Stimulated activated CD4-positive, alpha-beta T cell treated with anti-CD3 and anti-CD28 coated beads, Interleukin-15, amount 100 ng/mL, for 48 hours (primary cell): ENCODE measurements around the gene PCP4.
"Not testable (repeated sequence)": the region's sequence is repeated elsewhere in the genome, so short reads cannot be mapped to it uniquely, and the experiment has no call there.

Source experiments
- DNase-seq, 2 donors: peaks; one replicate each; pipeline ENCODE4 v3.0.0-alpha.2; 2020; ENCODE audit warnings: low read depth in 2 of 2

PCP4 gene

DNA sequence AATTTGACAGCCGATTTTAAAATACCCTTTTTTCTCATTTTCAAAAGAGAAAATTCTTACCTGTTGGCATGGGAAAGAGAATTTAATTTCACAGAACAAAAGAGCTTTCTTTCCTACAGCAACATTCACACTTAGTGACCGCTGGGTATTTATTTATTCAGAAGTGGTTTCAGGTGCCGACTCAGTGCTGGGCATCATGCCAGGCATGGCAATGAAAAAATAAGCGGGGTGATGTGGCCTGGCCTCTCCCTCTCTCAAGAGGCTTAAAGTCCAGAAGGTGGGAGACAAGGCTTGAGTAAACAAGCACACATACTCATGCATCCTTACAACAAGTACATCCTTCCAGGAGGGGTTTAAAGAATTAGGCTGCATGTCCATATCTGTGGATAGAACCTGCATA, 4.1 kb upstream of the PCP4 start:
- DNase-seq: no peak

DNA sequence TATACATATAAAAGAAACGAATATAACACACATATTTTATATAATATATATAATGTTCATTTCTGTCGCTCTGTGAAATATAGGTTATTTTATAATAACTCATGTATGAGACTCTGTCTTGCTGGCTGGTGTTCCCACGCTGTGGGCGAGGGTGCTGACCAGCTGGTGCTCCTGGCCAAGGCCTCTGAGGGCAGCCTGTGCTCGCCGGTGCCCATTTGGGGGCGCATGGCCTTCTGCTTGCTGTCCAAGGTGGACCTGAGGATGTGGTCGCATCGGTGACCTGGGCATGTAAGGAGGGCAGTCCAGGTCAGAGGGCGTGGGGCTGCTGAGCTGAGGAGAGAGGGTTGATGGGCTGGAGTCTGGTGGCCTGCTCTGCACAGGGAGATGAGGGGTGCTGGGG, 1.1 kb upstream of the PCP4 start:
- no peak for DNase-seq

DNA sequence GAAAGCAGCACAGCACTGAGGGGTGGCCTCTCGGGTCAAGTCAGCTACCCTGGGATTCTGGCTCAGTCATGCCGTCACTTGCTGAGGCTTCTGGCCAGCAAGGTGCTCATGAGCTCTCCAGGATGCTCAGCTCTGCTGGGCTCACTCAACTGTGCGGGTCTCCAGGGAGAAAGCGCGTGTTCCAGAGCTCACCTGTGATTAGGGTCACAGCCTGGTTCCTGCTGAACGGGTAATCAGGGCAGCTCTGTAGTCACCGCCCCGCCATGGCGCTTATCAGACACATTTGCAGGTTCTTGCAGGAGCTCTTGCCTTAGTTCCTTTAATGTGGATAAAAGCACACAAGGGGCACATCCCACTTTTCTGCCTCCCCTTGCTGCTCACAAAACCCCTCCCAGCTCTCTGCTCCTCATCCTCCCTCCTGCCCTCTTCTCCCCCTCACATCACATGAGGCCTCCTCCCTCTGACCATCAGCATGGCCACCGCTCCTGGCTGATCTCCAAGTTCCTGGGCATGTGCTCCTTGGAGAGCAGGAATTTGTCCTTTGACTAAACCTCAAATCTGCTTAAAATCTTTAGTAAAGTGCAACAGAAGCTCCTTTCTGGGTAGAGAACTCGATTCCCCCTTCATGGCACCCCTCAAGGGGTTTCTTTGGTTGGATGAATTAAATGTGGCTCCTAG, 2.0 kb downstream of the PCP4 start:
- no peak for DNase-seq

DNA sequence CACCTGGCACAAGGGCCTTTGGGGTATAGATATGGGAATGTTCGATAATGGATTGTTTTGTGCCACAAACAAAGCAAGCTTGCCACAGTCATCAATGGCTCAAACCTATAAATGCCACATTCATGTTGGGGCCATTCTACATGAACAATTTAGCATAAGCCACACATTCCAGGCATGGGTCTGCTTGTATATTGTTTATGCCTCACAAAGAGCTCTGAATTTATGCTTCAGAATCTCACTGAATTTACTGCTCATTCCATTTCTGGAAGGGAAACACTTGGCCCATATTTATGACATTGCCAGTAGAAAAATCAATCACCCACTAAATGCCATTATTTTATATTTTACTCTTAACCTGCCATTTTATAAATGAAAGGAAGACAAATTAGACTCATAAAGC, 6.4 kb downstream of the PCP4 start:
- no peak for DNase-seq

DNA sequence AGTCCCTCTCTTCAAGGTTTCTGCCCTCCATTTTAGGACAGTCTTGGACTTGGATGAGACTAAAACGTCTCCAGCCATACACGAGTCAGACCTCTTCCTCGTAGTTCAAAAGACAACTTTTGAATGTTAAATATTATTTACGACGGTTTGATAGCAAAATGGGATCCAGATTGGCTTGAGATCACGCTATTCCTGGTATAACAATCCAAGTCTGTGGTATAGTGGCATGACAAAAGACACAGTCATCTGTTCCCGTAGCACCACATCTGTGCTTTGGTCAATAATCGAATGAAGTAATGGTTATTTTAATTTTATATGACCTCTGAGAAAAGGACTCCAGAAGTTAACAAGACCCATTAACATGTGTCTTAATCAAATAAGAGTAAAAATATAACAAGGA, 7.0 kb downstream of the PCP4 start:
- no peak for DNase-seq

DNA sequence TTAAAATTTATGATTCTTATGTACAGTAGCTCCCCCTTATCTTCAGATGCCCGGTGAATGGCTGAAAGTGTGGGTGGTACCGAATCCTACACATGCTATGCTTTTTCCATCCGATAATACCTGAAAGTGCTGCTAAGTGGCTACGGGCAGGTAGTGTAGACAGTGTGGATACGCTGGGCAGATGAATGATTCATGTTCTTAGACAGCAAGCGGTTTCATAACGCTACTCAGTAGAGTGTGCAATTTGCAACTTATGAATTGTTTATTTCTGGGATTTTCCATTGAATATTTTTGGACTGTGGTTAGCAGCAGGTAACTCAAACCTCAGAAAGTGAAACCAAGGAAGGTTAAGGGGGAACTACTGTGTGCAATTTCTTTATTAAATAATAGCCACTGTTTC, 7.5 kb downstream of the PCP4 start:
- no peak for DNase-seq

DNA sequence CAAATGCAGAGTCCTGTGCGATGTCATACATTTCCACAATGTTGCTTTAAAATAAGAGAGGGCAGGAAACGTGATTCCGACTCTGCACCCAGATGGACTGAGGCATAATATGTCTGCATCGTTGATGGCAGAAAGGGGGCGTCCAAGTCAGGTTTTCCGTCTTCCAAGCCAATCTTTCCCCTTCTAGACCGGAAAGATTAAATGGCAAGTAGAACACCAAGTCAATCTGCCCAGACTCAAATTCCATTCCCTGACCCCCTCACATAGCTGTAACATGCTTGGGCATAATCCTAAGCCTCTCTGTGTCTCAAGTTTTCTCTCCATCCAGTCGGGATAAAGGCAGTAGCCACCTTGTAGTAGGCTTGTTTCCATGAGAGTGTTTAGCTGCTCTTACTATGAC, 14.4 kb downstream of the PCP4 start:
- no peak for DNase-seq

DNA sequence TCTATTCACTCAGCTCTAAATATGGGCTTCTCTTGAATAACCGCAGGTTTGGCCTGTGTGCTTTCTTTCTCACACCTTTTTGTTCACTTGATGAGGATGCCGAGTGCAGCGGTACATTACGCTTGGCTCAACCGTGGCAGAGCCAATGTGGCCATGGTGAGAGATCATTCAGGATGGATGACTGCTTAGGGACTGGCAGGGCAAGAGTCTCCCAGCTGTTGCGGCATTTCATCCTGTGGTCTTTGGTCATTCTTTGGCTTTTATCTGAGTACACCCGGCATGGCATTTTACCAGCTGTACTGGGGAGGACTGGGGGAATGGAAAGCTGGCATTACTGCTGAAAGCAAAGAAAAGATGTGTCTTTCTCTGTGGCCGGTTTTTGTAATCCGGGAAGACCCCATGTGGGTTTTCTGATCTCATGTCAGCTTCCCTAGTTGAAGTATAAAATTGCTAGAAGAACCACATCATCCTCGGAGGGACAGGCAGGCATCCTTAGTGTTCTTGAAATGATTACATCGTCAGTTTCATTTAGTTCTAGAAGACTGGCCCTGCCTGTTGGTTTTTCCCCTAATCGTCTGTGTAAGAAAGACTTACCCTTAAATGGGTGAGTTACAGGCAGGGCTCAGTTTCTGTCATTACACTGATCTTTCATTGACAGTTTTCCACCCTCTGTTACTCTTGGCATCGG, 15.1 kb downstream of the PCP4 start:
- no peak for DNase-seq

DNA sequence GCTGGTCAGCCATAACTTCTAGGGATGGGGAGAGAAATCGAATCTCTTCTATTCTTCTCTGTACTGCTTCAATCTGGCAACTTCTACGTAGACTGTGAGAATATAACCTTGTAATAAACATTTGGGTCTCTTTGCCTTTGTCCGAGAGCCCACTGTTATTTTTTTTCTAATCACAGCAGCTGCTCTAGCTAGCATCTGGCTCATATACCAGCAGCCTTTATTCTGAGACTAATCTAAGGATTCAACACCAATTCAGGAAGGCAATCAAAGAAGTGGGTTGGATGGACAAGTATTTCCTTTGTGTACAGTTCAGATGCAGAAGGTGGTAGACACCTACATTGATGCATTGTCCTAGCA, 15.6 kb downstream of the PCP4 start:
- no peak for DNase-seq

DNA sequence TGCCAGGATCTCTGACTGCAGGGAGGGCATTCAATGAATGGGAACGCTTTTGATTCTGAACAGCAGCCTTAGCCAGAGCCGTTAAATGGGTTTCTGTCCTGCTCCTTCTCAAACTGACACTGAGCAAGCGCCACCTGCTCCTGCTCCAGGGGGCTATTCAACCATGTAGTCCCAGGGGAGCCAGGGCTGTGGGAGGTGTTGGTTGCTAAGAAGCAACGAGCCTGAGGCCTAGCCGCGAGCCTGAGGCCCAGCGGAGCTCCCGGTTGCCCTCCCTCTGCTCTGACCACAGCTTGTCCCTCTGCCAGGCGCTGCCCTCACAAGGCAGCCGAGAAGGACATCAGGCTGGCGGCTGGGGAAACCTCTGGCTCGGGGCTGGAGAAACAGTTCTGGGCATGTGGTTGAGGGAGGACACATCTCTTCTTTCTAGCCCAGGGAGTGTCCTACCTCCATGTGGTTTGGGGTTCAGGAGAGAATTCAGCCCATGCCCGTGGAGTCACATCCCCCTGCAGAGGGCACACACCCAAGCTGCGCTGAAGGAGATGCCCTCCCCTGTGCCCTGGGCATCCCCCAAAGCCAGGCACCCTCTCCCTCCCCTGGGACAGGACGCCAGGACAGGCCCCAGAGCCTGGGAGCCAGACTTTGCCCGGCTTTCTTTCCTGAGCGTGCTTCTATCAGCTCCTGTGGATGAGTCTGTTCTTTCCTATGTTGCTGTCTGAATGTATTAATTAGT, 18.0 kb downstream of the PCP4 start:
- no peak for DNase-seq

DNA sequence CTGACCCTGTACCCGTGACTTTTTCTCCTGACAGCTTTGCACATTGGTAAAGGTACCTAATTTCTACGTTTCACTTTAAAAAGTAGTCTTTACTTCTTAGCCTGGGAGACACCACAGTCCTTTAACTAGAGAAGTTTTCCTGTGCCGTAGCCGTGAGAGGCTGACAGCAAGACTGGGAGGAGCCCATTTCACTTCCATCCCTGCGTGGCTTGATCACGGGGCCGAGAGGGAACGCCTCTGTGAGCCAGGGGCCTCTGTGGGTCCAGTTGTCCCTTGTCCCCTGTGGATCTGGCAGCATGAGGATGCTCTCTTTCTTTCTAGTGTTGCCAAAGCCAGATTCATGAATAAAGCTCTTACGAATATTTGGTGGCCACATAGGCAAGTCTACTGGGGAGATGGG, 21.6 kb downstream of the PCP4 start:
- no peak for DNase-seq

DNA sequence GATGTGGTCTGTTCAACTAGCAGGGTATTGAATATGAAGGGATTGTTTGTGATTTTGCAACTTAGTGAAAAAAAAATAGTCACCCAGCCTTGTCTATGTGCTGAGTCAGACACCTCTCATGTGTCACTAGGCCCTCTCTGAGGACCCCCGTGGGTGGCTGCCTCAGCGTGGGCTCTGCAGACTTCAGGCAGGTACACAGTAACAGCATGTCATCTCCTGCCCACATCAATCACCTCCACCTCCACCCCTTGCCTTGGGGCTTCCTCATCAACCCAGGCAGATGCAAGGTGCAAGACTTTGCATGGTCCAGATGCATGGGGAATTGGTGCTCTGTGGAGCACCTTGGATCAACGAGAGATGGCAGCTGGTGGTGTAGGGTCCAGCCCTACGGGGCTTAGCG, 23.9 kb downstream of the PCP4 start:
- DNase-seq: no peak

DNA sequence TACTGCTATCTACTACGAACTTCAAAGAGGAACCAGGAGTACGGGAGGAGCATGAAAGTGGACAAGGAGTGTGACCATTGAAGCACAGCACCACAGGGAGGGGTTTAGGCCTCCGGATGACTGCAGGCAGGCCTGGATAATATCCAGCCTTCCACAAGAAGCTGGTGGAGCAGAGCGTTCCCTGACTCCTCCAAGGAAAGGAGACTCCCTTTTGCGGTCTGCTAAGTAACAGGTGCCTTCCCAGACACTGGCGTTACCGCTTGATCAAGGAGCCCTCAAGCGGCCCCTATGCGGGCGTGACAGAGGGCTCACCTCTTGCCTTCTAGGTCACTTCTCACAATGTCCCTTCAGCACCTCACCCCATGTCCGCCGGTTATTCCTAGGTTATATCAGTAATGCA, 24.6 kb downstream of the PCP4 start:
- DNase-seq: not testable (repeated sequence)

DNA sequence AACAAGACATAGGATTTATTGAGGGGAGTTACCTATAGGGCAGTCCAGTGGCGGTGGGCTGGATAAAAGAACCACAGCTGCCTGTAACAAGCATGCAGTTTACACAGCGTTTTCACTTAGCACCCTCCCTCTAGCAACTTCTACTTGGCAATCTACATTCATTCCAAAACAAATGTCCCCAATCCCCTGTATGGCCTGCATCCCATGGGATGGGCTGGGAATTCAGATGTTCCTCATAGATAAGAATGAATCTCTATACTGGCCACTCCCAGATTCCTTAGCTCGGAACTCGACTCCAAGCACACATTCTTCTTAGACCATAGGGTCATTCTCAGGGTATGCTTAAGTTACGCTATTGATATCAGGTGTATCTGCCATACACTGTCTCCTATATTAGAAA, 33.3 kb downstream of the PCP4 start:
- no peak for DNase-seq

DNA sequence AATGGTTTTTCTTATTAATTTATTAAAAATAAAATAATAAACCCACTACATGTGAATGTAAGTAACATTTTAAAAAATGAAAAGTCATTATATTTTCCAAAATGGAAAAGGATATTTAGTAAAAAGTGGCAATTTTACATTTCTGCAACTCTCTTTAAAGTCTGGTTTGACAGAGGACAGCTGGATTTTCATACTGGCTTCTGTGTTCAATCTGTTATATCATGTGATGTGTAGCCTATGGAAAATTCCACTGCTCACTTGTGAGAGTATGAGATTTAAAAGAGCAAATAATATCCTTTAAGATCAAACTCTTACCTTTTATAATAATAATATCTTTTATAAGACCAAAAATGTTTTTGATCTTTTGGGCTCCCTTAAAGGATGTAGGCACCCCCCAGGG, 33.7 kb downstream of the PCP4 start:
- no peak for DNase-seq

DNA sequence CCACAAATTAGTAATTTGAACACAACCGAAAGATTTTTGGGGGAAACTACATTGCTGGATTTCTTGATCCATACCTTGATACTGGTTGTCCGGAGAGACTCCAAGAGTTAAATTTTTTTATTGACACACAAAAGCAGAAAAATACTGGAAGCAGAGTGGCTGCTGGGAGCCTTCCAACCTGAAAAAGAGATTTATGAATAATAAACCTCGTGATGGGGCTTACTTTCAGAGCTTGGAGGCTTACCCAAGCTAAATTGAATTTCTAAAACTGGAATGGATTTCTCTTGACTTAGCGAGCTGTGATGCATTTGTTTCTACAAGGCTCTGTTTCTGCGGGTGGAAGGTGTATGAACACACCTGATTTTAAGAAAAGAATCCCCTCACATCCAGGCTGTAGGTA, 35.7 kb downstream of the PCP4 start:
- no peak for DNase-seq

DNA sequence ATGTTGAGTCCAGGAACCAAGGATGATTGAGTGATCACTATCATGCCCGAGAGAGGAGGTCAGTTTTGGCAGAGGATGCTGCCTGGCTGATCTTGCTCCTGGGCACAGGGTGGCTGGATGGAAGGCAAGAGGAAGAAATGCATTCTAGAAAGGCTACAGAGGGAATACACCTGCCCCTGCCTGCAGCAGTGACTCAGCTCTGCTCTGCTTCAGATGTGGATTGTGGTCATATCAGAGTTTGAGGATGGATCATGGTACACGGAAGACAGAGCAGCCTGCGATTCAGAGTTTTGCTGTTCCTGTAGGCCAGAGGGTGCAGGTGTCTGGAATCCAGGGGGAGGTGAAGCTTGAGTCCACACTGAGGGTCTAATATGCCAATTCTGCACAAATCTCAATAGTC, 37.2 kb downstream of the PCP4 start:
- DNase-seq: no peak

DNA sequence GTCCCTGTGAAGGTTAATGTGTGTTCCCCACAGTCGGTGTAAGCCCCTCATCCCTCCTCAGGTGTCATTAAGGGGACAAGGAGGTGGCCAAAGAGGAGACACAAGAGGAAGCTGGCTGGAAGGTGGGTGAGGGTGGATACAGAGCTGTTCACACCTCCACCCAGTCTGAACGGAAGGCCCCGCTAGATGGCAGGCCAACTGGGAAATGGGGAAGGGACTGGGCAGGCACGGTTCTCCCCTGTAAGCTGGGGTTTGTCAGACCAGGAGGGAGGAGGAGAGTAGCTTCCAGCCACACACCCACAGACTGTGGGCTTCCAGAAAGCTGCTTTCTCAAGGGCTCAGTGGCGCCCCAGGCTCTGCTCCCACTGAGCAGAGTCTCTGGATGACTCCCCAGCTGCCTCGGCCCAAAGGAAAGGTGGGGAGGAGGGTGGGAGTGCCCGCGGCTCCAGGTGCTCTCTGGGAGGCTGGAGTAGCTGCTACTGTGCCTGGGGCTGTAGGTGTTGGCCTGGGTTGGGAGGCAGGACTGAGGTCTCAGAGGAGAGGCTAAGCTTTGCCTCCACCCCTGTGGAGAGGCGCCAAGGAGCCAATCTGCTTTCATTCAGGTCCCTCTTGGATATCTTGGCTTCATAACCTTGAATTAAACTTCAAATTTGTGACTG, 41.2 kb downstream of the PCP4 start:
- no peak for DNase-seq

DNA sequence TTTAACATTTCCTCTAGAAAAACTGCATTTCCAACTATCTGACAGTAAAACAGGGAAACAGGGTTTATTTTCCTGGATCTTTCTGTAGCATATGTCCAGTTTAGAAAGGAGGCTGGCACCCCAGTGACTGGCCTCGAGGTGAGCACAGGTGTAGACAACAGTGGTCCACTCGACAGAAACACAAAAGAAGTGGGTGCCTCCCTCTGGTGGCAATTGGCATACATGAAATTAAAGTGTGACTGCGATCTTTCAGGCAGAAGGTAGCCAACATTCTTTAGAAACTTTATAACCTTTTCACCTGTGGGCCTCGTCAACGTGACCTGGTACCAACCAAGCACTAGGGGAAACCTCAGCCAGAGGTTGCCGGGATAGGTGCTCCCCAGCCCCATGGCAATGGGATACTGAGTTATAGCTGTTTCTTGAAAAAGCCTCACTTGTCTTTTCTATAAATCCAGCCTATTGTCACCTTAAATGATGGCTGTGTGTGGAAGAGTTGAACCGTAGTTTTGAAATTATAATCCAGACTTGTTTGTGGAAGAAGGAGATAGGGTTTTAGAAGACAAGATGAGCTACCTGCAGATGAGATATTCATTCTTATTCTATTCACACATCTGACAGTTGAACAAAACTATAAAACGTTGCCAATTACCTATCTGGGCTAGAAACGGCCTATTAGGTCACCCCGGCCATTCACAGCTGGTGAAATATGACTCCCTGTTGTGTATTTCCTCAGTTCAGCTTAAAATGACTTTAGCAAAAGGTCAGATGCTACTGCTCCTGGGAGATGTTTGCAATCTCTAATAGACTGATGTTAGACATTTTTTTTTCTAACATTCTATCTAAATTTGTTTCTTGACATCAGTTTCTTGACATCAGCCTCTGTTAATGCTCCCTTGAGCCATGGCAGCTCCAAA, 44.3 kb downstream of the PCP4 start:
- DNase-seq: no peak

DNA sequence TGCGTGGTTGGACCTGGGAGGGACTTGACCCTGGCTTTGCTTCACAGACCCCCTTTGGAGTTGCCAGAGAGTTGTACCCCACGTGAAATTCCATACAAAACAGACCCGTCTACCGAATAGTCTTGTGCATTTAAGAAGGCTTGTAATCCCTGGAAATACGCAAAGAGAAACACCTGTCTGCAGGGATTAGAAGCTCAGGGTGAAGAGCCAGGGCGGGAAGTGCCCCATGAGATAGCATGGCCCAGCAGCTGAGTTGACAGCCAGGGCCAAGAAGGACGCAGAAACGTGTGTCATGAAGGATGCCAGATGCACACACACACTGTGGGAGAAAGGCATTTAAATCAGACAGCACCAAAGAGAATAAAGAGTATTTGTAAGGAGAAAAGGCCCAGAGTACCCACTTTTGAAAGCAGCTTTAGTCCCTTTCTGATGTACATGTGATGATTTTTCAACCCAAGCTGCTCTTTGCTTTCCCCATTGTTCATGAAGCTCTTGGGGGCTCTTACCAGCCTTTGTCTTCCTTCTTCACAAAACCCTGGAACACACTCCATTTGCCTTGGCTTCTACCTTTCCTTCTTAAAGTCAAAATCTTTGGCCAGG, 46.6 kb downstream of the PCP4 start:
- DNase-seq: no peak

DNA sequence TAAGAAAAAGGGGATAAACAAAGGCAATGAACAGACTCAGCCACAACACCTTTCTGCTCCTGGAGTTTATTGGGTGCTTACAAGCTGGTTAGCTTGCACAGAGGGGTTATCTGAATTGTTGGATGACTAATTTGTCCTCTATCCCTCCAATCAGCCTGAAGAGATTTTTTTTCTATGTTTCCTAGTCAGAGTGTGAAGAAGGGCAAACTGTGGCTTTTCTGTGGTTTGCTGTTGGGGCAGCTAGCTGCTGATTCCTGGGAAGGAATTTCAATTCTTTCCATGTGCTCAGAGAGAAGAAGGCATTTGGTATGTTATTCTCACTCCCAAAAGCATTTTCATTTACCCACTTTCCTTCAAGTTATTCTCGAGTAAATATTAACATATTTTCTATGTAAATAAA, 48.6 kb downstream of the PCP4 start:
- DNase-seq: no peak
